ENCODE measurements around the gene DLL1. TPM values are rescaled to one million over a fixed set of nuclear protein-coding genes. Genes with fewer than 3 reads are reported as not detected.

DLL1 gene
- total RNA-seq, 1 donor = 0.86 TPM

DNA sequence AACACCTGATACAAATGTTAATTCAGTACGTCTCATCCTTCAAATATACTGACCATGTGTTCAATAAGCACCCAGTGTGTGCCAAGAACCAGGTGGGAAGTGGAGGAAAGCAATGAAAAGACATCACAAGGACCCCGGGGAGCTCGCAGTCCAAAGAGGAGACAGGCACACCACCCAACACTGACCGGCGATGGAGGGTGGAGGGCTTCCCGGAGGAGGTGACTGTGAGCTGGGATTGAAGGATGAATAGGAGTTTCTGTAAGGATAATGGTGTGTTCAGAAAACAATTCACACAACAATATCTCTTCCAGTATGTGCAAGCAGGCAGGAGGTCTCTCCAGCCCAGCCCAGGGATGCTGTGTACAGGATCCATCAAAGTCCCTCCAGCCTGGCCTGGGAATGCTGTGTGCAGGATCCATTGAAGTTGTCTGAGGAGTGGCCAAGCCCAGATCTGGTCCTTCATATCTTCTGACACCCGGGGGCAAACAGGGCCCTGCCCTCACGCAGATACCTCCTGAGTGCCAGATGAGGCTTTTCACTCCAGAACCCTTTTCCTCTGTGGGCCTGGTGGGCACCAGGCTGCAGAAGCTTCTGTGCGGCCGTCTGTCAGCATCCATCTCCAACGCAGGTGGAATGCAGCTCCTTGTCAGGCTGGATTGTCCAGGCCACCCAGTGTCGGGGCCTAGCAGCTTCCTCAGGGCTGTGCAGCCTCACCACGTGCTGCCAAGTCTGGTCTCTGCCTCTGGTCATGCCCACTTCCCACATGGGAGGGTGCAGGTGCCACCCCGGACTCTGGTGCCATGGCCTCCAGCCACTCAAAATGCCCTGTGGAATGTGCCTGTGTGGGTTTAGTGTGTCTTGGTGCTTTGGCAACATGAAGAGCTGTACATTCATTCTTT, 36.3 kb downstream of the DLL1 start:
- TF ChIP-seq, protein P1, sequence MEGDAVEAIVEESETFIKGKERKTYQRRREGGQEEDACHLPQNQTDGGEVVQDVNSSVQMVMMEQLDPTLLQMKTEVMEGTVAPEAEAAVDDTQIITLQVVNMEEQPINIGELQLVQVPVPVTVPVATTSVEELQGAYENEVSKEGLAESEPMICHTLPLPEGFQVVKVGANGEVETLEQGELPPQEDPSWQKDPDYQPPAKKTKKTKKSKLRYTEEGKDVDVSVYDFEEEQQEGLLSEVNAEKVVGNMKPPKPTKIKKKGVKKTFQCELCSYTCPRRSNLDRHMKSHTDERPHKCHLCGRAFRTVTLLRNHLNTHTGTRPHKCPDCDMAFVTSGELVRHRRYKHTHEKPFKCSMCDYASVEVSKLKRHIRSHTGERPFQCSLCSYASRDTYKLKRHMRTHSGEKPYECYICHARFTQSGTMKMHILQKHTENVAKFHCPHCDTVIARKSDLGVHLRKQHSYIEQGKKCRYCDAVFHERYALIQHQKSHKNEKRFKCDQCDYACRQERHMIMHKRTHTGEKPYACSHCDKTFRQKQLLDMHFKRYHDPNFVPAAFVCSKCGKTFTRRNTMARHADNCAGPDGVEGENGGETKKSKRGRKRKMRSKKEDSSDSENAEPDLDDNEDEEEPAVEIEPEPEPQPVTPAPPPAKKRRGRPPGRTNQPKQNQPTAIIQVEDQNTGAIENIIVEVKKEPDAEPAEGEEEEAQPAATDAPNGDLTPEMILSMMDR (IDR thresholded peaks at IDR 0.05; ENCODE audit: insufficient read depth, low read depth, low read length) = no peak
- no peak for DNase-seq (ENCODE audit: low read depth)
- H3K4me3 ChIP-seq (ENCODE audit: low read depth, low read length) = no peak overlapping the region

DNA sequence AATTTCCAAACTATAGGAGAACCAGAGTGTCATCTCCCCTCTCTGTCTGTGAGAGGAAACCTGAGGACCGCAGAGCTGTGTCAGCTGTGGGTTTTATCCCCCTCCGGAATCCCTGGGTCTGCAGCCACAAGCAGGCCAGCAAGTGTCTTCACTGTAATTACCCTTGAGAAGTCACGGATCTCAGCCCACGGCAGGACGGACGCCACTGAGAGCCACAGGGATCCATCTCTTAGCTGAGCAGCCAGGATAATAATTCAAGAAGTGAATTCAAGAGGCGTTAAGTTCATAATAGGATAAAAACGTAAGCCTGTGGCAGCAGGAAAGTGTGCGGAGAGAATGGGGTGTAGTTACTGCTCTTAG, 37.0 kb downstream of the DLL1 start:
- TF ChIP-seq, protein P1 (IDR thresholded peaks at IDR 0.05; ENCODE audit: insufficient read depth, low read depth, low read length) = no peak
- no peak overlapping the region for H3K4me3 ChIP-seq (ENCODE audit: low read depth, low read length)
- no peak for DNase-seq (ENCODE audit: low read depth)

DNA sequence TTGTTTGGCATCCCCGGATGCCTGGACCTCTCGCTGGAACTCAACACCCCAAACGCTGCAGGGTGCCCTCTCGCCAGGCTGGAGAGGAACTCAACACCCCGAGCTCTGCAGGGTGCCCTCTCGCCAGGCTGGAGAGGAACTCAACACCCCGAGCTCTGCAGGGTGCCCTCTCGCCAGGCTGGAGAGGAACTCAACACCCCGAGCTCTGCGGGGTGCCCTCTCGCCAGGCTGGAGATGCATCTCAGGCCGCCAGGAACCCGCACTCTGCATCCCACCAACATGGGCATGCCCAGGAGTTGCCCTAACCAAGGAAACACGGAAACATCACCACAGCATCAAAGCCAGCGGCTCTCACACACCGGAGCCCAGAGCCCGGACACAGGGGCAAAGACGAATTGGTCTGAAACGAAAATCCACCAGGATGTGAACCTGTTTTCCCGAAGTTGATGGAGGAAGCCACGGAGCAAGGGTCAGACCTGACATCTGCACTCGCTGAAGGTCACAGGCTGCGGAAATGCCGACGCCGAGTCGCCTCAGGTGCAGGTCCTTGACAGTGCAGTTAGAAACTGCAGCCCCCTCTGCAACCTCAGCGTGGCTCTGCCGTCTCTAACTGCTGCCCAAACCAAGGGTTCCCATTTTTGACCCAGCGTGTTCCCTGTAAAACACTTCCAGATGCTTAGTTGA, 37.5 kb downstream of the DLL1 start:
- DNase-seq (ENCODE audit: low read depth) = no peak
- H3K4me3 ChIP-seq (ENCODE audit: low read depth, low read length) = no peak overlapping the region
- TF ChIP-seq, protein P1 (IDR thresholded peaks at IDR 0.05; ENCODE audit: insufficient read depth, low read depth, low read length) = no peak

DNA sequence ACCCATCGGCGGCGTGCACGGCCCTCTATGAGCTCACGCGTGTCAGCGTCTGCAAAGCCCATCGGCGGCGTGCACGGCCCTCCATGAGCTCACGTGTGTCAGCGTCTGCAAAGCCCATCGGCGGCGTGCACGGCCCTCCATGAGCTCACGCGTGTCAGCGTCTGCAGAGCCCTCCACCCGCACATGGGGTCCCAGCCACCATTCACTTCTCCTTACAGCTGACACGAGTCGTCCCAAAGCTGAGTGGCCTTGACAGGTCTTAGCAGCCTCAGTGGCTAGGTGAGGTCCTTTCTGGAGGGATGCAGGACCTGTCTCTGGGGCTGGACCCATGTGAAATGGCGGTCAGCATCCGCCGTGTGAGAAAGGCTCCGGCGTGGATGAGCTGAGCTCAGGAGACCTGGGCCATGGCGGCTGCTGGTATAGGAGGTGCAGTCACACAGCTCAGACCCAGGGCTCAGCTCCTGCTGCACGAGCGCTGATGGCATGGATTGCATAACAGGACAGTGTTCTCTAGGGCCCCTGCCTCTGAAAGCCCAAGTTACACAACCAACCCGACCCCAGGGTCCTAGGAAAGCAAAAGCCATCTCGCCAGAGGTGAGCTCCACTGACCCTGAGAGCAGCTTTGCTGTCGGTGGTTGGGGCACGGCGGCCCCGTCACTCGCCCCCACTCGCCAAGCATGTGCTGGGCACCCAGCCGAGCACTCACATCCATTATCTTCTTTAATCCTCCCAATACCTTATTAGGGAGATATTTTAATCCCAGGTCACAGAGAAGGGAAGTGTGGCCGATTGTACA, 38.9 kb downstream of the DLL1 start:
- TF ChIP-seq, protein P1 (IDR thresholded peaks at IDR 0.05; ENCODE audit: insufficient read depth, low read depth, low read length) = no peak
- no peak overlapping the region for H3K4me3 ChIP-seq (ENCODE audit: low read depth, low read length)
- no peak for DNase-seq (ENCODE audit: low read depth)

DNA sequence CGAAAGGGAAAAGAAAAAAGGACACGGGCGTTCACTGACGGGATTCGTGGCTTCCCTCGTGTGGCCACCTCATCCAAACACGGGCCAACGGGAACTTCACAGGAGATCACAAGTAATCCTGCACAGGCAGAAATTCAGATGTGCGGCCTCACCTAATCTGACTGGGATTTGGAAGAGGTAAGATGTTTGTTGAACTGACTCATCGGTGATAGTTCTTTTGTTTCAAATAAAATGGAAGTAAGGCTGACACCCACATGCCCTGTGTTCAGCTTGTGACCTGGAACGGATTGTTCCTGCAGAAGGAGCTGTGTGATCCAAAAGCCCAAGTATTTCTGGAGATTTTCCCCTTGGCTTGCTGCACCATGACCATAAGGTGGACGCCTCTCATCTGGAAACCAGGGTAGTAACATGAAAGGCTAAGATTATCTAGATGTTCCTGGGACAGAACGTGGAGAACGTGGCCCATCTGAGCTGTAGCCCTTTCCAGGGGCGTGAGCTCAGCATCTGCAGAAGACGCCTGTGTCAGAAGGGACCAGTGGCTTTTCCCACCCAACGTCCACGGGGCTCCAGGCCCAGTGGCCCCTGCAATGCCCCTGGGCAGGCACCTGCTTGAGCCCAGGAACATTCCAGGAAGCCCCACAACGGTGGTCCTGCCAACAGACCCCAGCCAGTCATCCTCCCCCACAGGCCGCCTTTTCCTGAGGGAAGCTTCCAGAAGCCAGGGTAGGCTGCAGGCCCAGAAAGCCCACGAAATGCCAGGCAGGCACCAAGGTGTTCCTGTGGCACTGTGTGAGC, 39.7 kb downstream of the DLL1 start:
- DNase-seq (ENCODE audit: low read depth) = no peak
- TF ChIP-seq, protein P1 (IDR thresholded peaks at IDR 0.05; ENCODE audit: insufficient read depth, low read depth, low read length) = no peak
- H3K4me3 ChIP-seq (ENCODE audit: low read depth, low read length) = no peak overlapping the region

DNA sequence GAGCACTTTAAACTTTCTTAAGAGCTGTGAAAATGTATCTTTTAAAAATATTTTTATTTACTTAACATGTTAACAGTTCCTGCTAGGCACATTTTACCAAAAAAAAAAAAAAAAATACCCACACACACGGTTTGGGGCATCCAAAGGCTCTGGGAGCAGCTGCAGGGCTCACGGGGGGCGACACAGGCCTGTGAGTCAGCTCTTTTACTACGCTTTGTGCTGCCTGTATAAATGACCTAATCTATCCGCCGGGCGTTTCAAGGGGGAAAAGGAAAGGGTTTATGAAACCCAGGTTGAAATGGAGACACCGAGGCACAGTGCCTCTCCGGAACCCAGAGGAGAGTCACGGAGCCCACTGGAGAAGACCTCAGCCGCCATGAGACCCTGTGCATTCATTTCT, 40.4 kb downstream of the DLL1 start:
- no peak overlapping the region for H3K4me3 ChIP-seq (ENCODE audit: low read depth, low read length)
- TF ChIP-seq, protein P1 (IDR thresholded peaks at IDR 0.05; ENCODE audit: insufficient read depth, low read depth, low read length) = no peak
- DNase-seq (ENCODE audit: low read depth) = no peak

All from fibroblast of villous mesenchyme (primary cell).